ENCODE measurements around the gene THPO.

- no peak for TF ChIP-seq CTCF (IDR thresholded peaks at IDR 0.05; ENCODE audit: low read length)
- no peak for TF ChIP-seq EZH2 (optimal IDR thresholded peaks at IDR 0.05; ENCODE audit: low read depth, low read length)
These were observed 15.9 kb downstream of the THPO start for GRCh38 chr3:184361932-184362667.

Measured in MM.1S (cell line).